Endothelial cell of umbilical vein (primary cell): ENCODE results near the gene FZD2. TPM values are rescaled to one million over a fixed set of nuclear protein-coding genes. Genes with fewer than 3 reads are reported as not detected.

Source experiments
- BruUV-seq: library from RNA; stranded (reverse); fragments of 400-500 nt; replicated peaks from 2 replicates; lab custom pipeline; 2021; lab: Mats Ljungman, UMichigan
- CTCF ChIA-PET: fragments of 300-600, 350-600 bp; sonication (Branson Sonifier 250); formaldehyde crosslinking; loops from one replicate; lab custom pipeline; 2021; ENCODE audit warnings: antibody characterized with exemption, inconsistent platforms; lab: Charles Lee
- POLR2A ChIA-PET: fragments of 300-600, 350-600 bp; sonication (Branson Sonifier 250); formaldehyde crosslinking; loops from one replicate; lab custom pipeline; 2021; ENCODE audit warnings: antibody characterized with exemption, inconsistent platforms; lab: Charles Lee
- DNase-seq: peaks from one replicate; pipeline ENCODE4 v3.0.0-alpha.2; 2011; ENCODE audit warnings: low read depth, low spot score
- FAIRE-seq: peaks from 2 replicates; lab custom pipeline; 2011; peaks lifted over from hg19 to GRCh38; lab: Jason Lieb, UNC
- H2AFZ ChIP-seq: 2 replicates; pipeline ENCODE4 v1.6.0; 2012; ENCODE audit warnings: low read depth, low read length, control low read depth, inconsistent platforms
- H3K27ac ChIP-seq: 2 replicates; pipeline ENCODE4 v1.5.1; 2011; ENCODE audit warnings: low read depth, mild to moderate bottlenecking, control low read depth, low read length, moderate library complexity; ENCODE audit not compliant: insufficient read depth
- H3K27me3 ChIP-seq, 2 experiments: 2 replicates each; pipeline versions ENCODE4 v1.6.0 to v1.6.1; 2011; ENCODE audit warnings: low read length in 2 of 2, mixed read lengths in 1 of 2; ENCODE audit not compliant: control insufficient read depth in 2 of 2, insufficient read depth in 2 of 2
- H3K36me3 ChIP-seq, 2 experiments: 2 replicates in 1 of 2; 3 replicates in 1 of 2; pipeline ENCODE4 v1.5.1; 2011; ENCODE audit warnings: low read length in 2 of 2, mild to moderate bottlenecking in 1 of 2, moderate library complexity in 1 of 2; ENCODE audit not compliant: control insufficient read depth in 2 of 2, insufficient read depth in 2 of 2; ENCODE audit errors: extremely low read depth in 1 of 2
- H3K4me1 ChIP-seq: 3 replicates; pipeline ENCODE4 v1.5.1; 2011; ENCODE audit warnings: mild to moderate bottlenecking, low read length; ENCODE audit not compliant: control insufficient read depth, insufficient read depth; ENCODE audit errors: extremely low read depth
- H3K4me2 ChIP-seq: 2 replicates; pipeline ENCODE4 v1.6.1; 2011; ENCODE audit warnings: low read length, control low read depth, mixed read lengths; ENCODE audit not compliant: insufficient read depth
- H3K4me3 ChIP-seq, 3 experiments: fragments of 200-600 bp in 1 of 3; sonication (generic), shearing (Covaris generic) in 1 of 3; replicated peaks in 1 of 3; 2 replicates each; pipeline ENCODE4 v1.5.1; 2011 to 2016; ENCODE audit warnings: control low read depth in 3 of 3, low read length in 3 of 3, mild to moderate bottlenecking in 2 of 3, inconsistent platforms in 1 of 3, low read depth in 1 of 3, moderate library complexity in 1 of 3; ENCODE audit not compliant: insufficient read depth in 1 of 3
- H3K79me2 ChIP-seq: 2 replicates; pipeline ENCODE4 v1.6.0; 2012; ENCODE audit warnings: low read length, inconsistent platforms; ENCODE audit not compliant: control insufficient read depth, insufficient read depth
- H3K9ac ChIP-seq: replicated peaks from 2 replicates; pipeline ENCODE3; 2011; ENCODE audit warnings: low read length, control low read depth; ENCODE audit not compliant: insufficient read depth; ENCODE audit errors: extremely low read depth
- H3K9me1 ChIP-seq: replicated peaks from 3 replicates; pipeline ENCODE4 v1.6.0; 2011; ENCODE audit warnings: mild to moderate bottlenecking, low read length; ENCODE audit not compliant: control insufficient read depth, insufficient read depth; ENCODE audit errors: extremely low read depth
- H3K9me3 ChIP-seq: replicated peaks from 2 replicates; pipeline ENCODE4 v1.5.1; 2012; ENCODE audit warnings: low read length, inconsistent platforms; ENCODE audit not compliant: control insufficient read depth, insufficient read depth
- H4K20me1 ChIP-seq: replicated peaks from 2 replicates; pipeline ENCODE3; 2011; ENCODE audit warnings: mild to moderate bottlenecking, low read length; ENCODE audit not compliant: control insufficient read depth, insufficient read depth; ENCODE audit errors: extremely low read depth
- FOS ChIP-seq: IDR thresholded peaks from 2 replicates; pipeline ENCODE4 v1.6.1; 2011; ENCODE audit warnings: mild to moderate bottlenecking, low read length, moderate library complexity, borderline replicate concordance; ENCODE audit not compliant: insufficient read depth
- GATA2 ChIP-seq: IDR thresholded peaks from 2 replicates; pipeline ENCODE4 v1.7.0; 2011; ENCODE audit warnings: low read depth, mild to moderate bottlenecking, moderate library complexity, mixed read lengths, low read length; ENCODE audit not compliant: insufficient read length, insufficient read depth
- JUN ChIP-seq: IDR thresholded peaks from 2 replicates; pipeline ENCODE4 v1.6.1; 2011; ENCODE audit warnings: borderline replicate concordance, low read depth; ENCODE audit not compliant: insufficient read length, insufficient read depth
- MAX ChIP-seq: IDR thresholded peaks from 2 replicates; pipeline ENCODE4 v1.6.1; 2011; ENCODE audit not compliant: insufficient read depth, insufficient read length
- MYC ChIP-seq: IDR thresholded peaks from one replicate; pipeline ENCODE4 v1.6.1; 2011; ENCODE audit warnings: mild to moderate bottlenecking, low read depth, low read length
- POLR2A ChIP-seq: IDR thresholded peaks from 2 replicates; pipeline ENCODE4 v1.6.1; 2012; ENCODE audit warnings: low read depth, mild to moderate bottlenecking, control low read depth, low read length
- POLR2AphosphoS5 ChIP-seq: IDR thresholded peaks from 2 replicates; pipeline ENCODE4 v1.6.1; 2012; ENCODE audit warnings: low read depth, mild to moderate bottlenecking, control low read depth, low read length, moderate library complexity; ENCODE audit not compliant: insufficient read depth
- dilution Hi-C: fragments of 300-500 bp; cut with MboI; formaldehyde crosslinking; loops from one replicate; pipeline ENCODE4 v1.15.0; 2019; ENCODE audit warnings: low sequenced_read_pairs; ENCODE audit not compliant: extremely low pct_ligation_motif_present
- intact Hi-C: fragments of 100-400 bp; cut with micrococcal nuclease; formaldehyde crosslinking; loops from one replicate; pipeline ENCODE4 v1.10.0; 2022
- polyA plus RNA-seq, 4 experiments: library from polyadenylated mRNA; depleted of rRNA in 3 of 4; stranded (reverse) in 3 of 4; unstranded in 1 of 4; fragments of >200 nt; gene quantifications; 2 replicates each; pipeline versions ENCODE4 v1.2.1 to v1.2.3, GENCODE V29; 2011 to 2012; ENCODE audit warnings: missing spikeins in 1 of 4
- total RNA-seq: library from RNA; stranded (reverse); gene quantifications from 2 replicates; pipeline ENCODE4 v1.2.3, GENCODE V29; 2021
- TF ChIP-seq, protein P1 (sequence below), 2 donors: IDR thresholded peaks; 1 replicate in 1 of 2; 2 replicates in 1 of 2; pipeline ENCODE4 v1.5.1; 2011; ENCODE audit warnings: low read length in 2 of 2, mild to moderate bottlenecking in 2 of 2, moderate library complexity in 2 of 2, control low read depth in 1 of 2, inconsistent platforms in 1 of 2, low read depth in 1 of 2; ENCODE audit not compliant: insufficient read depth in 1 of 2; ENCODE audit errors: extremely low read depth in 1 of 2

The FZD2 gene
- total and polyA plus RNA-seq, 2 donors (not counting 3 experiments of a cell fraction or from before 2014, with no cell fraction given) = 5.8 to 14.0 TPM

- FAIRE-seq = peak; percentile 31
- CTCF ChIA-PET = interaction anchor here (0.6 to 2.5 kb wide), 19 partner anchors 10 to 90 kb away, joined by 3 to 14 read pairs (median 4); no protein-coding TSS in a partner anchor
- Histone ChIP-seq H2AFZ (no peak overlapping the region), H3K4me1 (no peaks in the 10 kb centered on the region), H3K27me3 (peaks cover 11 to 13% of the 10 kb centered on the region in 2 experiments), H3K9me3 (no peaks in the 10 kb centered on the region), H3K9ac (no peak overlapping the region), H3K36me3 (no peaks in the 10 kb centered on the region), H4K20me1 (no peaks in the 10 kb centered on the region), H3K4me3 (no peak overlapping the region), H3K79me2 (no peaks in the 10 kb centered on the region), H3K4me2 (no peak overlapping the region), H3K27ac (no peak overlapping the region), H3K9me1 (no peaks in the 10 kb centered on the region)
- POLR2A ChIA-PET = no interaction called here
- DNase-seq = peak; percentile 34
- TF ChIP-seq POLR2AphosphoS5 (no peak), MAX (no peak), FOS (no peak), POLR2A (no peak), GATA2 (no peak), MYC (no peak), JUN (no peak)
- TF ChIP-seq, protein P1, sequence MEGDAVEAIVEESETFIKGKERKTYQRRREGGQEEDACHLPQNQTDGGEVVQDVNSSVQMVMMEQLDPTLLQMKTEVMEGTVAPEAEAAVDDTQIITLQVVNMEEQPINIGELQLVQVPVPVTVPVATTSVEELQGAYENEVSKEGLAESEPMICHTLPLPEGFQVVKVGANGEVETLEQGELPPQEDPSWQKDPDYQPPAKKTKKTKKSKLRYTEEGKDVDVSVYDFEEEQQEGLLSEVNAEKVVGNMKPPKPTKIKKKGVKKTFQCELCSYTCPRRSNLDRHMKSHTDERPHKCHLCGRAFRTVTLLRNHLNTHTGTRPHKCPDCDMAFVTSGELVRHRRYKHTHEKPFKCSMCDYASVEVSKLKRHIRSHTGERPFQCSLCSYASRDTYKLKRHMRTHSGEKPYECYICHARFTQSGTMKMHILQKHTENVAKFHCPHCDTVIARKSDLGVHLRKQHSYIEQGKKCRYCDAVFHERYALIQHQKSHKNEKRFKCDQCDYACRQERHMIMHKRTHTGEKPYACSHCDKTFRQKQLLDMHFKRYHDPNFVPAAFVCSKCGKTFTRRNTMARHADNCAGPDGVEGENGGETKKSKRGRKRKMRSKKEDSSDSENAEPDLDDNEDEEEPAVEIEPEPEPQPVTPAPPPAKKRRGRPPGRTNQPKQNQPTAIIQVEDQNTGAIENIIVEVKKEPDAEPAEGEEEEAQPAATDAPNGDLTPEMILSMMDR (IDR thresholded peaks at IDR 0.05; ENCODE audit: extremely low read depth in 1 of 2, insufficient read depth in 1 of 2, low read depth in 1 of 2, low read length in 2 of 2) = peak in 1 of 2 donors; percentile 45
- dilution Hi-C loops (no loop called here), intact Hi-C loops (loop anchor here (2.0 to 5.0 kb wide), 2 partner anchors 17 to 90 kb away; no protein-coding TSS in a partner anchor)
- BruUV-seq = no TSS peak
Measured at GRCh38 chr17:44581868-44582267, 24.6 kb downstream of the FZD2 start.
